ENCODE measurements around the gene TBXA2R. TPM values are rescaled to one million over a fixed set of nuclear protein-coding genes. Genes with fewer than 3 reads are reported as not detected.

Gene TBXA2R
- total RNA-seq, 4 donors from 2014 or later, result 0.27 to 0.79 TPM; not detected in 2

DNA sequence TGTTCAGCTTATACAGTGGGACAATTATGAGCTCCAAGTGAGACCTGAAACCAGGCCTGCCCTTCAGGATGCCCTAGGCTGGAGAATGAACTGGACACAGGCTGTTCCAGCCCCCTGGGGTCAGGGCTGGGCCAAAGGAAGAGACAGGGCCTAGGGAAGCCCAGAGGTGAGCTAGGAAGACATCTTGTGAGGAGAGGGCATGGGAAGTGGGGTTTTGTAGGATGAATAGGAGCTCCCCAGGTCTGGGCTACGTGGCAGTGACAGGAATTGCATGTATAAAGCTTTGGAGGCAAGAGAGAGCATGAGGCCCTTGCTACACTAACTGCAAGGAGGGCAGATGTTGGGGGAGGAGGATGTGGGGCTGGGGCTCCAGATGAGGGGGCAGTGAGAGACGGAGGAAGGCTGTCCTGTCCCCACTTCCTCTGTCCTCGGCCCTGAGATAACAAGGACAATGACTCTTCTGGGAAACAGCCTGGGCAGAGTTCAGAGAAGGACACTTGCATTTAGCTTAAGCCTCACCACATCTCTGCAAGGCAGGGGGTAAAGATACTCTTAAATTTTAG is 1.5 kb upstream of the TBXA2R start:
- WGBS, 2 donors (ENCODE audit: low coverage in 1 of 2), result 57 to 75% methylated on average over 2 to 3 of the region's 3 CpGs
- in situ Hi-C loops (cut with MboI; ENCODE audit: low pct_ligation_motif_present in 1 of 4, low pct_unique_long_range_greater_than_20kb in 1 of 4, low sequenced_read_pairs in 3 of 4) (no loop called here), intact Hi-C loops (cut with DNase I; ENCODE audit: low total_unique reads) (no loop called here)
- Histone ChIP-seq H3K27ac (peak overlapping the region; percentile 54 to 69 (median 68)), H3K27me3 (peaks cover 4% of the 10 kb centered on the region), H3K4me3 (no peak overlapping the region), H3K4me1 (peaks cover 7 to 33% (median 26%) of the 10 kb centered on the region in 4 donors), H3K9me3 (no peaks in the 10 kb centered on the region), H3K36me3 (peaks cover 0 to 16% (median 0%) of the 10 kb centered on the region in 4 donors)
- TF ChIP-seq POLR2AphosphoS5 (IDR thresholded peaks at IDR 0.05), result no peak
- TF ChIP-seq EP300 (IDR thresholded peaks at IDR 0.05; ENCODE audit: low read depth), result no peak
- TF ChIP-seq, protein P1, sequence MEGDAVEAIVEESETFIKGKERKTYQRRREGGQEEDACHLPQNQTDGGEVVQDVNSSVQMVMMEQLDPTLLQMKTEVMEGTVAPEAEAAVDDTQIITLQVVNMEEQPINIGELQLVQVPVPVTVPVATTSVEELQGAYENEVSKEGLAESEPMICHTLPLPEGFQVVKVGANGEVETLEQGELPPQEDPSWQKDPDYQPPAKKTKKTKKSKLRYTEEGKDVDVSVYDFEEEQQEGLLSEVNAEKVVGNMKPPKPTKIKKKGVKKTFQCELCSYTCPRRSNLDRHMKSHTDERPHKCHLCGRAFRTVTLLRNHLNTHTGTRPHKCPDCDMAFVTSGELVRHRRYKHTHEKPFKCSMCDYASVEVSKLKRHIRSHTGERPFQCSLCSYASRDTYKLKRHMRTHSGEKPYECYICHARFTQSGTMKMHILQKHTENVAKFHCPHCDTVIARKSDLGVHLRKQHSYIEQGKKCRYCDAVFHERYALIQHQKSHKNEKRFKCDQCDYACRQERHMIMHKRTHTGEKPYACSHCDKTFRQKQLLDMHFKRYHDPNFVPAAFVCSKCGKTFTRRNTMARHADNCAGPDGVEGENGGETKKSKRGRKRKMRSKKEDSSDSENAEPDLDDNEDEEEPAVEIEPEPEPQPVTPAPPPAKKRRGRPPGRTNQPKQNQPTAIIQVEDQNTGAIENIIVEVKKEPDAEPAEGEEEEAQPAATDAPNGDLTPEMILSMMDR (IDR thresholded peaks at IDR 0.05), result no peak
- no peak for TF ChIP-seq POLR2A (IDR thresholded peaks at IDR 0.05)
- DNase-seq, result no peak

DNA sequence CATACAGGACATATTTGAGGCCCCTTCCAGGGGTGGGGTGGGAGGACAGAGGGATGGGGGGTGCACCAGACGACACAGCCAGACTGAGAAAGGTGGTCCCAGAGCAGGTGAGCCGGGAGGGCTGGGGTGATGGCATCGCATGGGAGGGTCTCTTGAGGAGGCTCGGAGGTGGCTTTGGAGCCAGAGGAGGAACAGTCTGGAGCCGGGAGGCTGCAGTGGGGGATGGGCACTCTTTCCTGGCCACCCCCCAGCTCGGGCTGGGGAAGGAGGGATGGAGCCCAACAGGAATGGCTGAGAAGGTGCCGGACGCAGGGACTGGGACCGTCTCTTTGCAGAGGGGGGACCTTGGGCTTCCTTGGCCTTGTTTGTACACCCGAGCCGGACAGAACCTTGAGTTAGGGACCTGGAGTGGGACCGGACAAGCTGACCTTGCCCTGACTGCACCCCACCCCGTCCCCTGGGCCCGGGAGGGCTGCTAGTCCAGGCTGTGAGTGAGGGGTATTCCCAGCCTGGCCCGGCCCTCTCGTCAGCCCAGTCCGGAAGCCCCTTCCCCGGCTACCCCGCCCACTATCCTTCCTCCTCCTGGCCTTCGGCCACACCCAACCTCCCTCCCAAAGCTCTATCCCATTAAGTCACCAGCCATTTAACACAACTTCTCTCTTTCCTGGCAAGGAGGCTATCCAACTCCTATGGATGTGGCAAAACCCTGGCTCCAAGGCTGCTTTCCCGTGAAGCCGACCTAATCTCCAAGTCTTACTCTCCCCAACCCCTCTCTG is 816 bp upstream of the TBXA2R start:
- intact Hi-C loops (cut with DNase I; ENCODE audit: low total_unique reads), result no loop called here
- Histone ChIP-seq H3K4me3 (peak overlapping the region; percentile 33 to 51 (median 38)), H3K27ac (peak overlapping the region; percentile 54 to 69 (median 68)), H3K9me3 (no peaks in the 10 kb centered on the region), H3K27me3 (peaks cover 4% of the 10 kb centered on the region), H3K4me1 (peaks cover 7 to 32% (median 25%) of the 10 kb centered on the region in 4 donors), H3K36me3 (peaks cover 0 to 10% (median 0%) of the 10 kb centered on the region in 4 donors)
- TF ChIP-seq EP300 (IDR thresholded peaks at IDR 0.05; ENCODE audit: low read depth) (no peak), POLR2A (IDR thresholded peaks at IDR 0.05) (no peak), POLR2AphosphoS5 (IDR thresholded peaks at IDR 0.05) (no peak)
- TF ChIP-seq, protein P1 (IDR thresholded peaks at IDR 0.05), result no peak
- no peak for DNase-seq
- WGBS, 2 donors (ENCODE audit: low coverage in 1 of 2), result 20 to 24% methylated on average over 1 to 22 of the region's 22 CpGs
- in situ Hi-C loops (cut with MboI; ENCODE audit: low pct_ligation_motif_present in 1 of 4, low pct_unique_long_range_greater_than_20kb in 1 of 4, low sequenced_read_pairs in 3 of 4), result no loop called here

DNA sequence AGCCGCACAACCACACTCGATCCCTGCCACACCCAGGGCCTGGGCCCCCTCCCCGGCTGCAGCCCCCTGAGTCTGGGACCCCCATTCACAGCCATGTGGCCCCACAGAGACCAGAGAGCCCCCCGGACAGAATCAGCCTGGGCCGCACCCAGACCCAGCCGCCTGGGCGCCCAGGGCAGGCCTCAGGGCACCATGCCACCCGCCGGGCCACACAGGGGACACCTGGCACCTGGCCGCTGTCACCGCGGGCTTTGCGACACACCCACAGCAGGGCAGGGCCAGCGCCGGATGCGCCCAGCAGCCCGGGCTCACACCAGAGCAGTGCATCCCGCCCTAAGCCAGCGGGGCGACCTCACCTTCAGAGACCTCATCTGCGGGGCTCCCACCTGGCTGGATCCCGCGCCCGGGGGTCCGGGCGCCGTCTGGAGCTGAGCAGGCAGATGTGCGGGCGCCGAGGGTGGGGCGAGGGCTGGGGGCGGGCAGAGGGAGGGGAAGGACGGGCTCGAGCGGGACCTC is 443 bp downstream of the TBXA2R start:
- TF ChIP-seq, protein P1 (IDR thresholded peaks at IDR 0.05), result no peak
- TF ChIP-seq POLR2A (IDR thresholded peaks at IDR 0.05) (no peak), POLR2AphosphoS5 (IDR thresholded peaks at IDR 0.05) (no peak), EP300 (IDR thresholded peaks at IDR 0.05; ENCODE audit: low read depth) (no peak)
- peaks cover 4% of the 10 kb centered on the region for H3K27me3 ChIP-seq
- no peaks in the 10 kb centered on the region for H3K9me3 ChIP-seq
- H3K4me3 ChIP-seq, result peak overlapping the region; percentile 33 to 51 (median 38)
- 10% methylated on average over 3 of the region's 35 CpGs; no CpG with 5 or more reads in 1 of the 2 donors for WGBS, 2 donors (ENCODE audit: low coverage in 1 of 2)
- peak overlapping the region; percentile 54 to 69 (median 68) for H3K27ac ChIP-seq
- peaks cover 7 to 32% (median 25%) of the 10 kb centered on the region in 4 donors for H3K4me1 ChIP-seq
- intact Hi-C loops (cut with DNase I; ENCODE audit: low total_unique reads), result no loop called here
- in situ Hi-C loops (cut with MboI; ENCODE audit: low pct_ligation_motif_present in 1 of 4, low pct_unique_long_range_greater_than_20kb in 1 of 4, low sequenced_read_pairs in 3 of 4), result no loop called here
- peaks cover 0 to under 1% (median 0%) of the 10 kb centered on the region in 4 donors for H3K36me3 ChIP-seq
- peak; percentile 80 for DNase-seq

DNA sequence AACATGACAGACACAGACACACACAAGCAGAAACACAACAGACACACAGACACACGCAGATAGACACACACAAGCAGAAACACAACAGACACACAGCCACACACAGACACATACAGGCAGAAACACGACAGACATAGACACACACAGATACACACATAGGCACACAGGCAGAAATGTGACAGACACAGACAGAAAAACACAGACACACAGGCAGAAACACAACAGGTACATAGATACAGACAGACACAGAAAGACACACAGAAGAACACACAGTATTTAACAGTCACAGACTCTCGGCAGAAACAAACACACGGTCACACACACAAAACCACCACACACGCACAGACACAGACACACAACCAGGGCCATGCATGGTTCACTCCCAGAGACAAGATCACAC is 905 bp downstream of the TBXA2R start:
- in situ Hi-C loops (cut with MboI; ENCODE audit: low pct_ligation_motif_present in 1 of 4, low pct_unique_long_range_greater_than_20kb in 1 of 4, low sequenced_read_pairs in 3 of 4), result no loop called here
- 24 to 86% methylated on average over 1 to 5 of the region's 5 CpGs for WGBS, 2 donors (ENCODE audit: low coverage in 1 of 2)
- Histone ChIP-seq H3K27me3 (peaks cover 4% of the 10 kb centered on the region), H3K36me3 (no peaks in the 10 kb centered on the region), H3K9me3 (no peaks in the 10 kb centered on the region), H3K4me1 (peaks cover 7 to 32% (median 25%) of the 10 kb centered on the region in 4 donors), H3K4me3 (peak overlapping the region in 3 of 4 donors; percentile 34 to 51 (median 43)), H3K27ac (peak overlapping the region; percentile 54 to 69 (median 68))
- TF ChIP-seq, protein P1 (IDR thresholded peaks at IDR 0.05), result no peak
- TF ChIP-seq EP300 (IDR thresholded peaks at IDR 0.05; ENCODE audit: low read depth) (no peak), POLR2A (IDR thresholded peaks at IDR 0.05) (no peak), POLR2AphosphoS5 (IDR thresholded peaks at IDR 0.05) (no peak)
- intact Hi-C loops (cut with DNase I; ENCODE audit: low total_unique reads), result no loop called here
- no peak for DNase-seq

Measured in transverse colon (tissue), 4 donors.